GM18907 (cell line): ENCODE results near the gene SAPCD1.

Experiments used
- ATAC-seq: cut with Tn5 transposase; IDR thresholded peaks from one replicate; pipeline ENCODE4 v1.9.1; 2021; ENCODE audit warnings: mild to moderate bottlenecking, moderate library complexity; ENCODE audit not compliant: unreplicated experiment

SAPCD1 gene

DNA sequence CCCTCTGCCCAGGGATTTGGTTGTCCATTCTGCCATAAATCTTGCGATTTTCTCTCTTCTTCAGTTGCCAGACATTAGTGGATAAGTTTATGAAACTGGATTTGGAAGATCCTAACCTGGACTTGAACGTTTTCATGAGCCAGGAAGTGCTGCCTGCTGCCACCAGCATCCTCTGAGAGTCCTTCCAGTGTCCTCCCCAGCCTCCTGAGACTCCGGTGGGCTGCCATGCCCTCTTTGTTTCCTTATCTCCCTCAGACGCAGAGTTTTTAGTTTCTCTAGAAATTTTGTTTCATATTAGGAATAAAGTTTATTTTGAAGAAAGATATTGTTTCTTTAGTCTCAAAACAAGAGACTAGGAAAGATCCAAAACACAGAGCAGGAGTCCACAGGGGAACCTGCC, at the start of gene SAPCD1:
SAPCD1 (plus strand) TSS at position 301 of the 400 bp plus-strand sequence. CDS start 399 bp downstream, outside the sequence.
- ATAC-seq, result no peak

DNA sequence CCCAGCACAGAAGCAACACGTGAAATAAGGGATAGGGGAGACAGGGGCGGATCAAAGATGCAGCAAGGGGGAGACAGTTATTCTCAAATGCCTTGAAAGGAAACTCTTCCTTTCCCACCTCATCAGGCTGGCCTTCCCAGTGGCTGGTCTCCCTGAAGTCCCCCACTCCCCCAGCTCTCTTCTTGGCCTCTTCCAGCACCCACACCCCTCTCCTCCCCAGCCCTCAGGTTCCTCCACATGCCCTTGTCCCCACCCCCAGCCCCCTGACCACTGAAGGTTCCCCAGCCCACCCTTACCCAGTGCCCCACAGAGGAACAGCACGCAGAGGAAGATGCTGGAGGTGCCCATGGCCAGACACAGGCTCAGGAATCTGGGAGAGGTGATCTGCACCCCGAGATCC, 49.0 kb upstream of the SAPCD1 start:
- no peak for ATAC-seq

DNA sequence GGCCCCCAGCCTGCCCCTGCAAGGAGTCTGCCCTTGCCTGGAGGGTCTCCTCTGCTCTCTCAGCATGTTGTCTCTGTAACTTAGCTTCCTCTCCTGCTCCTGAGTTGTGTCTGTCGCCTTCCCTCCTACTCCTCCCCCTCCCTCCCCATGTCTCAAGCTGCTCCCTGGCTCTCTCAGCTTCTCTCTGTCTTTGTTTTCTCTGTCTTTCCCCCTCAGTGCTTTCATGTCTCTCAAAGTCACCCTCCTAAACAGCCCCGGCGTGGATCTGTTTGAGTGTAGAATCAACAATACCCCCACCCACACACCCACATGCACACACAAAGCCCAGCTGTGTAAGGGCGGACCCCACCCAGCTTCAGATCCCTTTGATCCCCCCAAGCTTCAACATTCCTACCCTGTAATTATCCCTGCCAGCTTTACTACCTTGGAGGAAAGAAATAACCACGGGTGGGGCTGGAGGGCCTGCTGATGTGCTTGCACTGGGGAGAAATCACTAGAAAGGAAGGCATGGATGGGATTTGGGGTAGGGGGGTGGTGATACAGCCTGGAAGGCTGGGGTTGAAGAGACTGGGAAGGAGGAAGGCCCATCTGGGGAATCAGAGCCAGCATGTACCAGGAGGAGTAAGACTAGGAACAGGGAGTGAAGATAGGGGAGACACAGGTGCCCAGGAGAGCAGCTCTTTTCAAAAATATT, 48.3 kb upstream of the SAPCD1 start:
- no peak for ATAC-seq

DNA sequence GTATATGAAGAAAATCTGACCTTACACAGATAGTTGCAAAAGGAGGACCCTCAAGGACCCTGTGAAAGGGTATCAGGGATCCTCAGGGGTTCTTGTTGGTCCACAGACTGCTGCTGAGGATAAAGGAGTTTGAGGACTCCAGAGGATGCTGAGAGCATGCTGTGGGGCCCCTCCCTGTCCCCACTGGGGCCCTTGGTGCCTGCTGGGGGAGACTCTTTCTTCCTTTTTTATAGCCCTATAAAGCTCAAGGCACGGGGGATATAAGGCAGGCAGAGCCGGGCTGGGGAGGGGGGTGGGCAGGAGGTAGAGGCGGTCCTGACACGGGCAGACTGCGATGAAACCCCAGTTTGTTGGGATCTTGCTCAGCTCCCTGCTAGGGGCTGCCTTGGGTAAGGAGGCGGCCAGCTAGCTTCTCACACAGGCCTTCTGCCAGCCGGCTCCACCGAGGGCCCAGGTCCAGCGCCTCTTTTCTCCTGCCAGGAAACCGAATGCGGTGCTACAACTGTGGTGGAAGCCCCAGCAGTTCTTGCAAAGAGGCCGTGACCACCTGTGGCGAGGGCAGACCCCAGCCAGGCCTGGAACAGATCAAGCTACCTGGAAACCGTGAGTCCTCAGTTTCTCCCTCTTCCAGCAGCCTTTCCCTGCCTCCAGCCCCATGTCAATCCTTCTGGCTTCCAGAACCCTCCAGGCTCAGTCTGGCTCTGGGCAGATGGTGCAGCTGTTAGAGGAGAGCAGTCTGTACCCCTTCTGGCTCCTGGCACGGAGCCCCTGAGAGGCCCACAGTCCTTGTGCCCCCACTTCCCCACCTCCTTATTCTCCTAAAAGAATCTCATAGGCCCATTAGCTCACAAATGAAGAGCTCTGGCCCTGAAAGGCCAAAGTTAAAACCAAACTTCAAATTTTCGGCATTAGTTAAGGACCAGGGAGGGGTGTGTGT, 47.2 kb upstream of the SAPCD1 start, which contains the start of gene LY6G6D:
LY6G6D (plus strand) TSS at position 327 of the 937 bp plus-strand sequence; CDS start at position 335, 8 bp downstream.
- no peak for ATAC-seq

DNA sequence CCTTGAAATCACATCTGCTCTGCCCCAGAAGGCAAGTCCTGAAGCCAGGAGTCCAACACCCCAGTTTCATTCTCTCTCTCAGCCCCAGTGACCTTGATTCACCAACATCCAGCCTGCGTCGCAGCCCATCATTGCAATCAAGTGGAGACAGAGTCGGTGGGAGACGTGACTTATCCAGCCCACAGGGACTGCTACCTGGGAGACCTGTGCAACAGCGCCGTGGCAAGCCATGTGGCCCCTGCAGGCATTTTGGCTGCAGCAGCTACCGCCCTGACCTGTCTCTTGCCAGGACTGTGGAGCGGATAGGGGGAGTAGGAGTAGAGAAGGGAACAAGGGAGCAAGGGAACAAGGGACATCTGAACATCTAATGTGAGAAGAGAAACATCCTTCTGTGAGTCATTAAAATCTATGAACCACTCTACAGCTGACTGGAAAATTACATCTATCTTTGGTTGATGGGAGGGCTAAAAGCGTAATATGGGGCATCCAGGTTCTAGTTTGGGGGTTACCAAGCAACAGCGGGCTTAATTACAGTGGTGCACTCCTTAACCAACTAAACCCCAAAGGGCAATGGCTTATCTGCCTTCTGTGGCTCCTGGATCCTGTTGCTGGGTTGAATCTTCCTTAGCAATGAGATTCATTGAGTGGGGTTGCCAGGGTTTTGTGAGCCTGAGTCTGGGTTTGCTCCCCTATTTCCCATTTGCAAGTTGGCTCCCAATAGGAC, 44.8 kb upstream of the SAPCD1 start:
- no peak for ATAC-seq

DNA sequence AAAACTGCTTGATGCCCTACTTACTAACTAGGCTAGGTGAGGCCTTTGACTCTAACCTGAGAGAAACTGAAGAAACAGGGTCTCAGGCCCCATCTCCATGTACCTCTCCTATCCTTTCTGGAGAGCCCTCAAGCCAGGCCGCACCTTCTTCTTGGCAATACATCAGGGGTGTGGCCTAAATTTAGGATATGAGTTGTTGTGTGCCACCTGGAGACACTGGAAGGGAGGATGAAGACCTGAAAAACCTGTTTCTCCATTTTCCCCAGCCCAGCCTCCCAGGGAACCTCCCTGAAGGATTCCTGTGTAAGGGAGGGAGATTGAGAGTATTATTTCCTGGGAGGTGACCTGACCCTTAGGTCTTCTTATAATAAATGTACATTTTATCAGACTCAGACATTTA, 44.2 kb upstream of the SAPCD1 start:
- ATAC-seq, result no peak

DNA sequence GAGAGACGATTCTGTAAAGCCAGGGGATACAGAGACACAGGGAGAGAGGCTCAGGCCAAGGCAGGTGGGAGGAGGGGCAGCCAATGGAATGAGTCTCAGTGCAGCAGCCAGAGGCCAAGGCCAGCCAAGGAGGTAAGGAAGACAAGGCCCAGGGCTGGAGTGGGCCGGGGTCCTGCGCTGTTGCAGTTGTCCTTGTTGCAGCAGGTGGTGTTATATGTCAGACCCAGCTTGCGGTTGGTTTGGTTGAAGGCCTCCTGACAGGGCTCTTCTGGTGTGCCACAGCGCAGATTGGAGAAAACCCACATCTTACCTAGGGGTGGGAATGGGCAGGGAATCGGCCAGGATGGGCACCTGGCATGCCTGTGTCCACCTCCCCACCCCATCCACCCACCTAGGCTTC, 43.5 kb upstream of the SAPCD1 start:
- ATAC-seq, result no peak

DNA sequence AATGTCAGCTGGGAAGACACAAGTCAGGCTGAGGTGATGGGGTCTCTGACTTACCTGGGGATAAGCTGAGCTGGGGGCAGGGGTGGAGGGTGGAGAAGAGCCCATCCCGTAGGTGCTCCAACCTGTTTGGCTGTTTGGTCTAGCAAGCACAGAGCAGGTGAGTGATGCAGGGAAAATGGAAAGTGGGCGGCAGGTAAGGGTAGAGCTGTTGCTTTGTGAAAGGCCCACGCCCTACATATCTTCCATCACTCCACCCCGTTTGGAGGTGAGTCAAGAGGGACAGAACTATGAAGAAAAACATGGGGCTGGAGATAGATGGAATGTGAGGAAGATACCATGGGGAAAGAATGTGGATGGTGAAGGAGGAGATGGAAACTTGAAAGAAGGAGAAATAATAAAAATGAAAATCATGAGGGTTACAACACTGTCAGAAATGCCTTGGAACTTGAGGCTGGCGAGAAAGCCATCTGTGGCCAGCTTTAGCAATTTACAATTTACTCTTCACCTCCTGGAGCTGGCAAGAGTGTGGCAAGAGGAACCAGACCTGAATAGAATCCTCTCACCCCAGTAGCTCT, 42.2 kb upstream of the SAPCD1 start:
- no peak for ATAC-seq

DNA sequence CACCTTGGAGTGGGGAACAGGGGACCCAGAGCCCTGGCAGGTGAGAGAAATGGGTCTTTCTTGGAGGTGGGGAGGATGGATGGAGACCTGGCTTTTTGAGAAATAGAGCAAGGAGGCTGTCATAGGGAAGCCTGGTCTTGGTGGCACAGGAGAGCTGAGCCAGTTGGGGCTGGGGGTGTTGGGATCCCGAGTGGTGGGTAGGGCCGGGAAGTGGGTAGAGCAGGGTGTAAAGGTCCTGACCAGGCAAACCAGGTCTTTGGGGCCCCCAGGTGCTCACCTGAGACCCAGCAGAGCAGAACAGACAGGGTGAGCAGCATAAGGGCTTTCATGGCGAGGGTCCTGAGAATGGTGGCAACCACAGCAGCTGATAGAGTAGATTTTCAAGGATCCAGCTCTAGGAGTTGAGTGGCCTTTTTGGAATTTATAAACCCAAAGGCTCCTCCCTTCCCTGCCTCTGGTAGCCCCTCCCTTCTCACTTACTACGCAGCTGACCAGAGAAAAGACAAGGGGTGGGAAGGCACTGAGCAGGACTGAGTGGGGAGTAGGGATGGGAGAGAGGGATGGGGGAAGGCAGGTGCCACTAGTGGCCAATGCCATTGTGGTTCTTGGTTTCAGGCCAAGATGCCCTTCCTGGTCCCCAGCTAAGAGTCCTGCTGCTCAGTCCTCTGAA, 41.0 kb upstream of the SAPCD1 start, which contains the start of gene LY6G6C:
LY6G6C (minus strand) TSS at position 396 of the 670 bp plus-strand sequence; CDS start at position 329, 67 bp downstream.
- ATAC-seq, result no peak

DNA sequence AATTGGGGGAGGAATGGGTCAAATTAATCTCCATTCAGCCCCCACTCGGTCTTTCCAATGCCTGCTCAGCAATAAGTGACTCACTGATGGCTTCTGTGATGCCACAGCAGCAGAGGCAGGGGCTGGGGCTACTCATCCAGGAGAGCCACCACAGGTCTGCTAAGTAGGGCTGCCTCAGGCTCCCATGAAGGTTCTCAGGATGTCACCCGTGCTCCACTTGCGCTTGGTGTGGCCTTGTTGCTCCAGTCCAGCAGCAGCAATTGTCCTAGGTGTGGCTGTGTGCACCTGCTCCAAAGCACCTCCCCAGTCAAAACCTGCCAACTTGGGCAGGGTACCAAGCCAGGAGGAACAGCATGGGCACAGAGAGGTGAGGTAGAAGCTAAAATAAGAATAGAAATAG, 40.3 kb upstream of the SAPCD1 start:
- no peak for ATAC-seq

DNA sequence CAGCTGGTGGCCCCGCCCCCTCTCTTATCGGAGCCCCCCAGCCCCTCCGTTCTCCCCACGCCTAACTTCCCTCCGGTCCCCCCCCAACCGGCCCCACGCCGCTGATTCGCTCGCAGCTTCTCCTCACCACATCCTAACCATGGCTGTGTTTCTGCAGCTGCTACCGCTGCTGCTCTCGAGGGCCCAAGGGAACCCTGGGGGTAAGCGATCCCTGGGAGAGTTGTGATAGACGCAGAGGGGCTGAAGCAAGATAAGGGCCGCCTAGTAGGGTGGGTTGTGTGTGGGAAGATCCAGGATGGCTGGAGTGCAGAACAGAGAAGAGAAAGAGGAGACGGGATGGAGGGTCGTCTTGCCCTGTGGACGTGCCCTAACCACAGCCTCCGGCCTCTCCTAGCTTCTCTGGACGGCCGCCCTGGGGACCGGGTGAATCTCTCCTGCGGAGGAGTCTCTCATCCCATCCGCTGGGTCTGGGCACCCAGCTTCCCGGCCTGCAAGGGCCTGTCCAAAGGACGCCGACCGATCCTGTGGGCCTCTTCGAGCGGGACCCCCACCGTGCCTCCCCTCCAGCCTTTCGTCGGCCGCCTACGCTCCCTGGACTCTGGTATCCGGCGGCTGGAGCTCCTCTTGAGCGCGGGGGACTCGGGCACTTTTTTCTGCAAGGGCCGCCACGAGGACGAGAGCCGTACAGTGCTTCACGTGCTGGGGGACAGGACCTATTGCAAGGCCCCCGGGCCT, 39.0 kb upstream of the SAPCD1 start, which contains the start of gene MPIG6B:
MPIG6B (plus strand) TSS at position 129 of the 735 bp plus-strand sequence; CDS start at position 140, 11 bp downstream.
- no peak for ATAC-seq

DNA sequence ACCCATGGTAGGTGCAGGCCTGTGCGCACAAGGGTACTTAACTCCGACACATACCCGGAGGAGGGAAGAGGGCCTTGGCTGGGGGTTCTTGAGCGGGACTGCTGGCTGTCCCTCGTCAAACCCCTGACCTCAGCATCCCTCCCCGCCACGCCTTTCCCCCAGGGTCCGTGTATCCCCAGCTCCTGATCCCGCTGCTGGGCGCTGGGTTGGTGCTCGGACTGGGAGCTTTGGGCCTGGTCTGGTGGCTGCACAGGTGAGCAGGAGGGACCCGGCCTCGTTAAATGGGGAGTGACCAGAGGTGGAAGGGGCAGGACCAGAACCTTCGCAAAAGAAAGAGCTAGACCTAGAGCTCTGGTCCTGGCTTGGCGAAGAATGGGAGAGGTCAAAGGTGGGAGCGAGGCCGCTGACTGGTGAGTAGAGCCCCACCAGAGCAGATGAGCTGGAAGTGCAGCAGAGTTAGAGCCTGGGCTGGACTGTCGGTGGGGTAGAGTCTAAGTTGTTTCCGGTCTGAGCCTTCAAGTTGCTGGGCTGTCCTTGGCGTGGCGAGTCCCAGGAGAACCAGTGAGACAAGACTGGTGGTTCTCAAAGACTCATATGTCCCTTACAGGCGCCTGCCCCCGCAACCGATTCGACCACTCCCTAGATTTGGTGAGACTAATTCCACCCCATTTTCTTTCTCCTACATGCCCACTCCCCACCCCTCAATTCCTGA, 38.3 kb upstream of the SAPCD1 start:
- no peak for ATAC-seq

DNA sequence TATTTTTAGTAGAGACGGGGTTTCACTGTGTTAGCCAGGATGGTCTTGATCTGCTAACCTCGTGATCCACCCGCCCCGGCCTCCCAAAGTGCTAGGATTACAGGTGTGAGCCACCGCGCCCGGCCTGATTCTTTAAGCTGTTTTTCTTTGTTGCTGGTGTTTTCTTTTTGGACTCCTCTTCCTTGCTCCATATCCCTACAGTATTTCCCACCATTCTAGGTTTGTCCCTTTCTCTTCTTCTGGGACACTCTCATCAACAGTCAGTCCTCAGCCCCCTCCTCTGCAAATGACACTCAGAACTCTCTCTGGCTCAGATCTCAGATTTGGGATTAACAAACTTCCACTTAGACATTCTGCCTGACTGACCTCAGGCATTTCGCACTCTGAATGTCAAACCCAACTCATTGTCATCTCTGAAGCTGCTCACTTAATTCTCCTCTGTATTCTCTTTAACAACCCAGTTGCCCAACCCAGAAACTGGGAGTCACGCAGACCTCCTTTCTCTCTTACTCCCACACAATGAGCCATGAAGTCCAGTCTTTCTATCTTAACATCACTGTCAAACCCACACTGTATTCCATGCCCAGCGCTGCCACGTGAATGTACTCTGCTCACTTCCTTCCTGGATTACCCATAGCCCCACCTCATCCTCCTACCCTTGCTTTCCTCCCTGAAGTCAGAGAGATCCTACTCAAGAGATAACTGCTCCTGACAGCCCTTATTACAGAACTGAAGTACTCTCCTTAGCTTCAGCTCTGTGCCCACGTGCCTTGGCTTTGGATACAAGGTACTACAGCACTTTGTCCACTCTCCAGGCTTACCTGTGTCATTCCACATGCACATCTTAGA, 36.7 kb upstream of the SAPCD1 start:
- no peak for ATAC-seq

DNA sequence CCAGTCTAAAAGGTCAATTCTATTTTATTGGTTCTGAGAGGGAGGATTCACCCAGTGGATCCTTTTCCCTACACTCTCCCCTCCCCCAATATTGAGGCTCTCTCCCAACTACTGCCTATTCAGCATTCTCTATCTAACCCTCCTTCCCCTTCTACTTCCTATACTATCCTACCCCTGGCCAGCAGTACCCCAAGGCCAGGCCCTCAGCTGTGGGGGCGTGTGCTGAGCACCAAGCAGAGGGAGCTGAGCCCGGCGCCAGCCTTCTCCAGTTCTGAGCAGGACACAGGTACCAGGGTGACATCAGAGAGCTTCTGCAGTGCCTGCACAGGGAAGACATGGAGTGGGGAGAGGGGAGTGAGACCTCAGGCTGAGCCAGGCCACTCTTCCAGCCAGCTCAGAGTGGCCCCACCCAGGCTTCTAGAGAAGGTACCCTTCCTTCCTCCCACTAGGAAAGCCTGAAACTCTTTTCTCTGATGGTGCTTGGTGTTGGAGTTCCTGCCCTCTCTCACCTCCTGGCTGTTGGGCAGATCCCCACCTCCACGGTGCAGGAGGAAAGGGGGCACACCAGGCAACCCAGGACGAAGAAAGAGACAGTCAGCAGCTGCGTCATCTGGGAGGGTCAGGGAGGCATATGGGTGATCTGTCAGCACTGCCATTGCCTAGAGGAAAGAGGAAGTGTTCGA, 35.3 kb upstream of the SAPCD1 start:
- peak; percentile 44 for ATAC-seq

DNA sequence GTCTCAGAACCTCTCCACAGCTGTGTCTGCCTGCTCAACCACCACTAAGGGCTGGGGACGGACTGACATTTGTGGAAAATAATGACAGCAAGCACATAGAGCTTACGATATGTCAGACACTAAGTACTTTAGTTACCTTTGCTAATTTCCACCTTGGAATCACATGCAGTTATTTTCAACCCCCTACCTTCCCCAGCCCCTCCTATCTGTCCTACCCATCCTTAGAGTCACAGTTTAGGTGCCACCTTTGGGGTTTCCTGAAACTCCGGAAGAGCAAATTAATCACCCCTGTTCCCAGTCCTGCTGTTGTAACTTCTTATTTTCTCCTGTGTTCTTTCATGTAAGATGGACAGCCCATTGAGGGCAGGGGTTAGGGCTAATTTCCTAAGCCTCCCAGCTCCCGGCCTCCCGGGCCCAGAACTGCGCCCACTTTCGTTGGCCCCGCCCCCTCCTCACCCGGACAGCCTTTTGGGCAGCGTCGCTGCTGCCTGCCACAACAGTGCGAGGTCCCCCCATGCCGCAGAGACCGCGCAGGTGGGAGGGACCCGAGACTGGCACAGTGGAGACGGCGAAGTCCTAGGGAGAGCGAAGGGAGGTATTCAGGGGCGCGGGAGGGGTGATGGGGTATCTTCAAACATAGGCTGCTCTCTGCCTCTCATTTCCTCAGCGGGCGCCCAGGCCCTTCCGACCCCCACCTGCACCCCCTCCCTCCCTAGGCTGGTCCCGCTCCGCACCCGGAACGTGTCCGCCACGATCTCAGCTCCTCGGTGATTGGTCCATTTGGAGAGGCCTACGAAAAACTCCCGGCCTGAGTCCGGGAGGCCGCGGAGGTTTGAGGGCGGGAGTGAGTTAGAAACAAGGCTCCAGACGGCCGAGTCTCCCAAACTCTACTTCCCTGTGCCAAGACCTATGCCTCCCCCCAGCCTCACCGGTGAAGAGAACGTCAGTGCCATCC, 34.5 kb upstream of the SAPCD1 start:
- ATAC-seq, result no peak
